ENCODE data around the gene FAM174C.

Gene FAM174C

DNA sequence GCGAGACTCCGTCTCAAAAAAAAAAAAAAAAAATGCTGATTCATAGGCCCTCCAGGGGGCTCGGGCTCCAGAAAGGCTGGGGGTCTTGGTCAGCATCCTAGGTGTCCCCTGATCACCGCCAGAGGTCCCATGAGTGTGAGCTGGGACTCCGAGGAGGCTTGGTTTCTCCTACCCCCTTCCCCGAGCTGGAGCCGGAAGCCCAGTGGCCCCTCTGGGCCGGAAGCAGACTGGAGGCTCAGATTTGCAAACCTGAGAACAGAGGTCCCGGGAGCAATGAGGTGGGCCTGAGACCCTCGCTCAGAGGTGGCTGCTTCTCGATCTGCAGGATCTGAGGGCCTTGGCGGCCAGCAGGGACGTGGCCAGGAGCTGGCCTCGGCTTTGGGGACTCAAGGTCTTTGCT, 51.8 kb downstream of the FAM174C start:
- no peak for DNase-seq

Measured in NCI-H1092 treated with DMSO at 0.1 percent for 48 hours (cell line).